RWPE1 (cell line): ENCODE results near the gene ANKRD13C.
"Not testable (repeated sequence)": the region's sequence is repeated elsewhere in the genome, so short reads cannot be mapped to it uniquely, and the experiment has no call there.

Experiments
- CTCF ChIA-PET: fragments of 350-600 bp; sonication (Branson Sonifier 250); formaldehyde crosslinking; extraction: SDS; loops from one replicate; lab custom pipeline; 2021; lab: Yijun Ruan, JAX
- POLR2A ChIA-PET: fragments of 400-600 bp; formaldehyde crosslinking; extraction: SDS; loops from one replicate; lab custom pipeline; 2020; ENCODE audit warnings: antibody characterized with exemption; ENCODE audit not compliant: low non-redundant PET; lab: Yijun Ruan, JAX
- DNase-seq: peaks from one replicate; pipeline ENCODE4 v3.0.0; 2012; ENCODE audit warnings: low spot score
- H3K27ac ChIP-seq: fragments of 450-650 bp; 2 replicates; pipeline ENCODE4 v1.5.1; 2017
- TF ChIP-seq, protein P1 (sequence below): fragments of 450-650 bp; conservative IDR thresholded peaks from 2 replicates; pipeline ENCODE4 v1.5.1; 2017; ENCODE audit warnings: low read depth, mild to moderate bottlenecking

The ANKRD13C gene

DNA sequence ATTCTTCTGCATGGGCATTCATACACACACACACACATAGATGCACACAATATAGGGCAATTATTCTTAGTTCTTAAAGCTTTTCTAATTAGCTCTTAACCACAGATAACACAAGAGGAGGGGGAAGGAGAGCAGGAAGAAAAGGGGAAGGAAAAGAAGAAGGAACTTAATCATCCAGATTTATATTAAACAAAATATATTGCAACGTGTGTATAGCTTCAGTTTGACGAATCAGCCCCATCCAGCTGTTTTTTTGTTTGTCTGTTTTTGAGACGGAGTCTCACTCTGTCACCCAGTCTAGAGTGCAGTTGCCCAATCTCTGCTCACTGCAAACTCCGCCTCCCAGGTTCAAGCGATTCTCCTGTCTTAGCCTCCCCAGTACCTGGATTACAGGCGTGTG lies 21.7 kb upstream of the ANKRD13C start:
- ChIA-PET CTCF (no interaction called here), POLR2A (no interaction called here)
- TF ChIP-seq, protein P1, sequence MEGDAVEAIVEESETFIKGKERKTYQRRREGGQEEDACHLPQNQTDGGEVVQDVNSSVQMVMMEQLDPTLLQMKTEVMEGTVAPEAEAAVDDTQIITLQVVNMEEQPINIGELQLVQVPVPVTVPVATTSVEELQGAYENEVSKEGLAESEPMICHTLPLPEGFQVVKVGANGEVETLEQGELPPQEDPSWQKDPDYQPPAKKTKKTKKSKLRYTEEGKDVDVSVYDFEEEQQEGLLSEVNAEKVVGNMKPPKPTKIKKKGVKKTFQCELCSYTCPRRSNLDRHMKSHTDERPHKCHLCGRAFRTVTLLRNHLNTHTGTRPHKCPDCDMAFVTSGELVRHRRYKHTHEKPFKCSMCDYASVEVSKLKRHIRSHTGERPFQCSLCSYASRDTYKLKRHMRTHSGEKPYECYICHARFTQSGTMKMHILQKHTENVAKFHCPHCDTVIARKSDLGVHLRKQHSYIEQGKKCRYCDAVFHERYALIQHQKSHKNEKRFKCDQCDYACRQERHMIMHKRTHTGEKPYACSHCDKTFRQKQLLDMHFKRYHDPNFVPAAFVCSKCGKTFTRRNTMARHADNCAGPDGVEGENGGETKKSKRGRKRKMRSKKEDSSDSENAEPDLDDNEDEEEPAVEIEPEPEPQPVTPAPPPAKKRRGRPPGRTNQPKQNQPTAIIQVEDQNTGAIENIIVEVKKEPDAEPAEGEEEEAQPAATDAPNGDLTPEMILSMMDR = no peak
- no peak overlapping the region for H3K27ac ChIP-seq
- DNase-seq = no peak

DNA sequence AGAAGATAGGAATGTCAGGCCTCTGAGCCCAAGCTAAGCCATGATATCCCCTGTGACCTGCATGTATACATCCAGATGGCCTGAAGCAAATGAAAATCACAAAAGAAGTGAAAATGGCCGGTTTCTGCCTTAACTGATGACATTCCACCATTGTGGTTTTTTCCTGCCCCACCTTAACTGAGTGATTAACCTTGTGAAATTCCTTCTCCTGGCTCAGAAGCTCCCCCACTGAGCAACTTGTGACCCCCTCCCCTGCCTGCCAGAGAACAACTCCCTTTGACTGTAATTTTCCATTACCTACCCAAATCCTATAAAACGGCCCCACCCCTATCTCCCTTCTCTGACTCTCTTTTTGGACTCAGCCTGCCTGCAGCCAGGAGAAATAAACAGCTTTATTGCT lies 19.1 kb upstream of the ANKRD13C start:
- CTCF ChIA-PET, DNase-seq, H3K27ac ChIP-seq, POLR2A ChIA-PET: not testable (repeated sequence)

GRCh38 chr1:70372426-70372825 lies 17.9 kb upstream of the ANKRD13C start:
- no peak for DNase-seq
- POLR2A ChIA-PET = no interaction called here
- no peak overlapping the region for H3K27ac ChIP-seq
- CTCF ChIA-PET = interaction anchor here (0.6 kb wide), 2 partner anchors 129 to 1838 kb away, joined by 3 to 4 read pairs; no protein-coding TSS in a partner anchor
- TF ChIP-seq, protein P1 = no peak

- CTCF ChIA-PET = interaction anchor here (0.5 kb wide), 1 partner anchor 8 kb away, joined by 3 read pairs; no protein-coding TSS in a partner anchor
- DNase-seq, H3K27ac ChIP-seq, POLR2A ChIA-PET: not testable (repeated sequence)
Measured at GRCh38 chr1:70371586-70371985, 17.1 kb upstream of the ANKRD13C start.

DNA sequence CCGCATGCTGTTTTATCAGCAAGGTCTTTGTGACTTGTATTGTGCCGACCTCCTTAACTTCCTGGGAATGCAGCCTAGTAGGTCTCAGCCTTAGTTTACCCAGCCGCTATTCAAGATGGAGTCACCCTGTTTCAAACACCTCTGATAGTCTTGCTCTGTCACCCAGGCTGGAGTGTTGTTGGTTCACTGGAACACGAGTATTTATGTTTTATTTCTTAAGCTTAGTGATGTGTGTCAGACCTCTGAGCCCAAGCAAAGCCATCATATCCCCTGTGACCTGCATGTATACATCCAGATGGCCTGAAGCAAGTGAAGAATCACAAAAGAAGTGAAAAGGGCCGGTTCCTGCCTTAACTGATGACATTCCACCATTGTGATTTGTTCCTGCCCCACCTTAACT lies 12.9 kb upstream of the ANKRD13C start:
- CTCF ChIA-PET, H3K27ac ChIP-seq, DNase-seq, POLR2A ChIA-PET: not testable (repeated sequence)

DNA sequence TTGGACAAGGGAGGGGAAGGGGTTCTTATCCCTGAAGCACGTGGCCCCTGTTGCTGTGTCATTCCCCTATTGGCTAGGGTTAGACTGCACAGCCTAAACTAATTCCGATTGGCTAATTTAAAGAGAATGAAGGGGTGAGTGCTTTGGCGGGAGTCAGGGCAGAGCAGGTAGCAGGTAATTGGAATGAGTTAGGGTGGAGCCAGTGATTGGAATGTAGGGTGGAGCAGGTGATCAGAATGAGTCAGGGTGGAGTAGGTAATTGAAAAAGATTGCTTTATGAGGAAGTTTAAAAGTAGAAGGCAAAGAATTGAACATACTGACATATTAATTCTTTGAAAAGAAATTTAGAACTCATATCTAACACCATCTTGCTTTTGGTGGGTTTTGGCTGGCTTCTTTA lies 12.5 kb upstream of the ANKRD13C start:
- H3K27ac ChIP-seq, POLR2A ChIA-PET, CTCF ChIA-PET, DNase-seq: not testable (repeated sequence)

DNA sequence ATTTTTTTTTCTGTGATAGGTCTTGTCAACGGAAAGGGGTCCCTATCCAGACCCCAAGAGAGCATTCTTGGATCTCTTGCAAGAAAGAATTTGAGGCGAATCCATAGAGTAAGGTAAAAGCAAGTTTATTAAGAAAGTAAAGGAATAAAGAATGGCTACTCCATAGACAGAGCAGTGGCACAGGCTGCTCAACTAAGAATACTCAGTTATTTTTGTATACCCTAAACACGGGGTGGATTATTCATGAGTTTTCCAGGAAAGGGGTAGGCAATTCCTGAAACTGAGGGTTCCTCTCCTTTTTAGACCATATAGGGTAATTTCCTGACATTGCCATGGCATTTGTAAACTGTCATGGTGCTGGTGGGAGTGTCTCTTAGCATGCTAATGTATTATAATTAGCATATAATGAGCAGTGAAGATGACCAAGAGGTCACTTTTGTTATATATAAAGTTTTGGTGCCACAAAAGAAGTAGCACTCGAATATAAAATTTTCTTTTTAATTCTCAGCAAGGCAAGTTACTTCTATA lies 12.0 kb upstream of the ANKRD13C start:
- CTCF ChIA-PET, DNase-seq, H3K27ac ChIP-seq, POLR2A ChIA-PET: not testable (repeated sequence)

DNA sequence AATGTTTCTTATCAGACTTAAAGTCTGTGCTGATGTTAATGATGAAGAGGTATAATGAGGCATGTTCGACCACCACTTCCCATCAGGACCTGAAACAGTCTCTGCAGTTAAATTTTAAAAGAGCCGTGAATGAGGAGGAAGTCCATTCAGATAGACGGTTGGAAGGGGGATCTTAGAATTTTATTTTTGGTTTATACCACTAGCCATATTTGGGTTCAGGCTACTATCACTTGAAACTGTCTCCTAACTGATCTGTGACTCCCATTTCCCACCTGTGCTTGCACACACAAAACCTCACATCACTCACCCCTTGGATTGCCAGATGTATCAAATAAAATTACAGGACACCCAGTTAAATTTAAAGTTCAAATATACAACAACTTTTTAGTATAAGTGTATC lies 9.9 kb upstream of the ANKRD13C start:
- no peak for DNase-seq
- no peak overlapping the region for H3K27ac ChIP-seq
- ChIA-PET POLR2A (no interaction called here), CTCF (no interaction called here)
- TF ChIP-seq, protein P1 = no peak

DNA sequence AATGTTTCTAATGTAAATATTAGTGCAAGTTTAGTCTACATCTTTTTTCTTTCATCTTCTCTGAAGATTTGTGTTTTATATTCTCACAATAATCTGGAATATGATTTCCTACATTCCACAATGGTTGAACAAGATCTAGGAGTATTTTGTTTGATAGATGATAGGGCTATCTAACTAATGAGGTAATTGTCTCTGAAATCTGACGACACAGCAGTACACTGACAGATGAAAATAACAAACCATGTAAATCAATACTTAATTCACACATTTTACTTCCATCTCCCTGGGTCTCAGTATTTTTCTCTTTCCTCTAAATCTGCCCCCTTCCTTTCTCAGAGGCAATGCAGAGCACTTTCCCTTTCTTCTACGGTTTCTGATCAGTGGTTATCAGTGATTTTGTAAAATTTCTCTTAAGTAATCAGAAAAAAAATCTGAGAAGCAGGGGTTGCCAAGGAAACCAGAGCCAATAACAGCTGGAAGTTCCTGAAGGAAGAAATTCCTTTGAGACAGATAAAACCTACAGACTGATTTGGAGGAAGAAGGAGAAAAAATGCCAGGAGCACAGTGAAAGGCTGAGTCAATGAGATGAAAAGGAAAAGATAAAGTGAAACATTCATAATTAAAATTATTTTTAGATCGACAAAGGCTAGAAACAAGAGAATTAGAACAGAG lies 7.3 kb upstream of the ANKRD13C start:
- TF ChIP-seq, protein P1 = no peak
- no peak overlapping the region for H3K27ac ChIP-seq
- POLR2A ChIA-PET = no interaction called here
- no peak for DNase-seq
- CTCF ChIA-PET = interaction anchor here (0.6 kb wide), 1 partner anchor 140 kb away, joined by 3 read pairs; no protein-coding TSS in a partner anchor
